Activated CD4-positive, alpha-beta T cell treated with anti-CD3 and anti-CD28 coated beads, Interleukin-2, amount 10 ng/mL, durations not matched to agents 24 days and 14 days (primary cell): Measurements from ENCODE around the gene C14orf132. TPM values are rescaled to one million over a fixed set of nuclear protein-coding genes. Genes with fewer than 3 reads are reported as not detected.
"Not testable (repeated sequence)": the region's sequence is repeated elsewhere in the genome, so short reads cannot be mapped to it uniquely, and the experiment has no call there.

Experiments used
- DNase-seq: peaks from one replicate; pipeline ENCODE4 v3.0.0; 2022
- H3K27ac Mint-ChIP-seq: one replicate; pipeline ENCODE4 v1.8.0; 2022; ENCODE audit warnings: mild to moderate bottlenecking, mixed read lengths
- H3K27me3 Mint-ChIP-seq: one replicate; pipeline ENCODE4 v1.8.0; 2022; ENCODE audit warnings: mixed read lengths
- H3K36me3 Mint-ChIP-seq: one replicate; pipeline ENCODE4 v1.8.0; 2022; ENCODE audit warnings: low read depth, mild to moderate bottlenecking, mixed read lengths
- H3K4me1 Mint-ChIP-seq: one replicate; pipeline ENCODE4 v1.8.0; 2021; ENCODE audit warnings: mixed read lengths
- H3K4me3 Mint-ChIP-seq: one replicate; pipeline ENCODE4 v1.8.0; 2022; ENCODE audit warnings: mild to moderate bottlenecking, moderate library complexity, mixed read lengths
- H3K9me3 Mint-ChIP-seq: one replicate; pipeline ENCODE4 v1.8.0; 2021; ENCODE audit warnings: mixed read lengths
- intact Hi-C: fragments of 100-400 bp; cut with micrococcal nuclease; formaldehyde crosslinking; loops from one replicate; pipeline ENCODE4 v1.15.1; 2023
- total RNA-seq: library from RNA; stranded (reverse); gene quantifications from 2 replicates; pipeline ENCODE4 v1.2.3, GENCODE V29; 2022

C14orf132 gene
- total RNA-seq, 1 donor from 2014 or later, result 0.47 TPM

DNA sequence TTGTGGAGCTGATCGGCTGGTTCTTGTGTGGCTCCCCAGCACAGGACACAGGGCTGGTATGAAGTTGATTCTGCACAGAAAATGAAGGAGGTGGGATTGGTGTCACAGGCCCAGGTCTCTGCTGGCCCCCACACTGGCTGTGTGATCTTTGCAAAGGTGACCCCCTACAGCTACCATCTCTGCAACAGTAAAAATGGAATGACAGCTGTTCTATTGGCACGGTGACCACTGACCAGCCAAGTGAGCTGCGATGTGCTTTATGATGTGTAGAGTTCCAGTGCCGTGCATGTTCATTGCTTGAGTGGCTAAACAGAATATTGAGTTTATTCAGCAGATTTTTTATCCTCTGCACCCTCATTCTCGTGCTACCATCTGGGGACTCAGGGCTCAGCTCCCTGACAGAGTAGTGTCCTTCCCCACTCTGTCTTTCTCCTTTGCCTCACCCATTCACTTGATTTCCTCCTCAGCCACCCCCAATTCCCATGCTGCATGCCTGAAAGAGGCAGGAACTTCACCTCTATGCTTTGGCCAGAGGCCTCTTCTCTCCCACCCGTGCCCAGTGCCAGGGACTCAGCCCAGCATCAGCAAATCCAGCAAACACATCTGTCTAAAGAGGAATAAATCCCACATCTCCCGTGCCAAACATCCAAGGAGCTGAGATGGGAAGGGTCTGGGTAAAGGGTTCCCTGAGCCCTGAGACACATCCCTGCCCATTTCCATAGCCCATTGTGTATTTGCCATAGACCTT, 21.2 kb downstream of the C14orf132 start:
- H3K4me3 Mint-ChIP-seq, result no peak overlapping the region
- no peak for DNase-seq
- H3K9me3 Mint-ChIP-seq, result no peaks in the 10 kb centered on the region
- intact Hi-C loops, result no loop called here
- no peak overlapping the region for H3K27ac Mint-ChIP-seq
- H3K4me1 Mint-ChIP-seq, result no peaks in the 10 kb centered on the region
- no peaks in the 10 kb centered on the region for H3K27me3 Mint-ChIP-seq
- H3K36me3 Mint-ChIP-seq, result no peaks in the 10 kb centered on the region

DNA sequence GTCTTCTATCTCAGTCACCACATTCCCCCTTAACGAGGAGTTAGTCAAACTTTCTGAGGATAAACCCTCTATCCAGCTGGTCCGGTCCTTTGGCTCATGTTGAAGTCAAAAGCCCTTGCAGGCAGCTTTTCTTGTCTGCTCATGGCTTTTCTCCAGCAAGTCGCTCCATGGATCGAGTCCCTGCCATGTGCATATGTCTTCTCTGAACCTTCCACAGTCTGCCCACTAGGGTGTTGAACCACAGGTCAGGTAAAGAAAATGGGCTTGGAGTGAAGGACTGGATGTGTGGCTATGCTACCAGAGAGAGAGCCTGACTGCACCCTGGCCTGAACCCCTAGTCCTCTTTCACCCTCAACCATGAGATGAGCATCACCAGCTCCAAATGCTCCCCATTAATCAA, 22.8 kb downstream of the C14orf132 start:
- no peak for DNase-seq
- H3K27ac Mint-ChIP-seq, result no peak overlapping the region
- H3K27me3 Mint-ChIP-seq, result no peaks in the 10 kb centered on the region
- H3K4me3 Mint-ChIP-seq, result no peak overlapping the region
- no peaks in the 10 kb centered on the region for H3K9me3 Mint-ChIP-seq
- intact Hi-C loops, result no loop called here
- H3K36me3 Mint-ChIP-seq, result no peaks in the 10 kb centered on the region
- no peaks in the 10 kb centered on the region for H3K4me1 Mint-ChIP-seq

DNA sequence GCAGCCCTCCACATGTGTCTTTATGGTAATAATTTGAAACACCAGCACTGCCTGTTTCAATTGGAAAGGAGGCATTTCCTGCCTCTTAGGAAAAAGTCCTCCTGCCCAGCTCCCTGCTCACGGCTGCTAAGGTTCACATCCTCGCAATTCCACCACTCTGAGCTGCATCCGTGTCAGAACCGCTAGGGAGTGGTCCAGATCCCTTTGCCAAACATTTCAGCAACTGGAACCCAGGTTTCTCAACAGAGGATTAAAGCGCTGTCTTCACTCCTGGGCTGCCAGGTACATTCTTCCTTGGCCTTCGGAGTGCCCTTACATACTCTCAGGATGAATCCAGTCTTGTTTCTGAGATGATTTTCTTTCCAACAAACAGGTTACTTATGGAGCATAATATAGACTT, 23.3 kb downstream of the C14orf132 start:
- H3K36me3 Mint-ChIP-seq, result no peaks in the 10 kb centered on the region
- no peak overlapping the region for H3K27ac Mint-ChIP-seq
- intact Hi-C loops, result no loop called here
- H3K4me3 Mint-ChIP-seq, result no peak overlapping the region
- H3K4me1 Mint-ChIP-seq, result no peaks in the 10 kb centered on the region
- H3K27me3 Mint-ChIP-seq, result no peaks in the 10 kb centered on the region
- H3K9me3 Mint-ChIP-seq, result no peaks in the 10 kb centered on the region
- no peak for DNase-seq

DNA sequence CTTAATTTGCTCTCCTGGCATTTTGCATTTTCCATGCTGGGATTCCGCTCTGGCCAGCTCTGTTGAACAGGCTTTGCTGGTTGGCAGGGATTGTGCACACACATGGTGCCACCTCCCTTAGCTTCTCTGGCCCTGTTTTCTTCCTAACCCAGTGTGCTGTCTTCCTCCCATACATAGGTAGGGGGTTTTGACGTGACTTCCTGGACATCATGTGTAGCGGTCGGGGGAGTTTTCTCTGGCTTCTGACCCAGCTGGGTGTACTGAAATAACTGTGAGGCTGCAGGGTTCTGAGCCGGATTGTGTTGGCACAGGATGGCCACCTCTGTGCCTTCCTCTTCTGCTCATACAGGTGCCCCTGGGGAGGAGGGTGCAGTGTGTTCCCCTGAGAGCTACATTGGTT, 25.7 kb downstream of the C14orf132 start:
- no peaks in the 10 kb centered on the region for H3K27me3 Mint-ChIP-seq
- intact Hi-C loops, result no loop called here
- DNase-seq, result no peak
- no peaks in the 10 kb centered on the region for H3K4me1 Mint-ChIP-seq
- no peak overlapping the region for H3K4me3 Mint-ChIP-seq
- no peaks in the 10 kb centered on the region for H3K9me3 Mint-ChIP-seq
- H3K36me3 Mint-ChIP-seq, result no peaks in the 10 kb centered on the region
- H3K27ac Mint-ChIP-seq, result no peak overlapping the region

DNA sequence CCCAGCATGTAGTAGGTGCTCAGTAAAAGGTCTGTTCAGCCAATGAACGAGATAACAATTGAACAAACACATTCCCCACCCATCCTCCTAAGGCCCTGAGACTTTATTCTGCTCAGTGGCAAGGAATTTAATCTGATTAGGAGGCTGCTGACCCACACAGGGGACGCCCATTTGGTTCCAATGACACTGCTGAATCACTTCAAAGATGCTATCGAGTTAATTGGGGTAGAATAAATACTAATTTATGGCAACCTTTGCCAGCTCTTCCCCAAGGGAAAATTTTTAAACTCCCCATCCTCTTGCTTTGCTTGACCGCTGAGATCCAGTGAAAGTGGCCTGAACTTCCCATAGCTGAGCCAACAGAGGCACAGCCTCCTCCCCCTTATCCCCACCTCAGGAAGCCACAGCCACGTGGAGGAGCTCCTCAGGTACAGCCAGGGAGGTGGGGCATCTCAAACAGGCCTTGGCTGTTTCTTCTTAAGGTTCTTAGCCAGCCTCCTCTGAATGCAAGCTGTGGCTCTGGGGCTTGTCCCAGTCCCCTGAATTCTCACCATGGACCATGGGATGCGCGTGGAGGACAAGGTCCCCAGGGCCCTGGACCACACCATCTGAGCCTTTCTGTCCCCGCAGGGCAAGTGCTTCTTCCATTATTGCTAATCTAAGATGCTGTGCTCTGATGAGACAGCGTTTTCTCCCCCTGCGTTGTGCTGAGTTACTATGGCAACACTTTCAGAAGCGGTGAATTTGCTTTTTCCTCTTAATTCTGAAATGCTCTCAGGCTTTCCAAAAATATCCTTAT, 26.7 kb downstream of the C14orf132 start:
- intact Hi-C loops, result no loop called here
- no peaks in the 10 kb centered on the region for H3K27me3 Mint-ChIP-seq
- no peak for DNase-seq
- H3K36me3 Mint-ChIP-seq, result no peaks in the 10 kb centered on the region
- H3K4me1 Mint-ChIP-seq, result no peaks in the 10 kb centered on the region
- H3K4me3 Mint-ChIP-seq, result no peak overlapping the region
- H3K9me3 Mint-ChIP-seq, result no peaks in the 10 kb centered on the region
- no peak overlapping the region for H3K27ac Mint-ChIP-seq

DNA sequence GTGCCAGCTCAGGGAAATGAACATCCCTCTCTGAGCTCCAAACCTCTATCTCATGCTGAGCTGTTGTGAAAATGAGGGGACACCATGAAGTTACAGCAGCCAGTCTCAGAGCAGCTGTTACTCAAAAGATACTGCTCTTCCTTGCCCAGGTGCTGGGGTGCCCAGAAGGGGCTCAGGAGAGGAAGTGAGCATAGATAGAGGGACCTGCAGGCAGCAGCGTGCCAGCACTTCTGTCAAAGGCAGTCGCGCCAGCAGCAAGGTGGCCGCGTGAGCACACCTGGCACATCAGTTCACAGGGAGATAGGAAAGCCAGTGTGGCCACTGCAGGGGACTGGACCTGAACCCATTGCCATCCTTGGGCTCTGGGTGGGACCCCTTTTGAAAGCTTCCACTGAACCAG, 27.8 kb downstream of the C14orf132 start:
- no peak overlapping the region for H3K4me3 Mint-ChIP-seq
- no peaks in the 10 kb centered on the region for H3K27me3 Mint-ChIP-seq
- H3K27ac Mint-ChIP-seq, result no peak overlapping the region
- no peak for DNase-seq
- no peaks in the 10 kb centered on the region for H3K9me3 Mint-ChIP-seq
- H3K4me1 Mint-ChIP-seq, result no peaks in the 10 kb centered on the region
- no peaks in the 10 kb centered on the region for H3K36me3 Mint-ChIP-seq
- intact Hi-C loops, result no loop called here

DNA sequence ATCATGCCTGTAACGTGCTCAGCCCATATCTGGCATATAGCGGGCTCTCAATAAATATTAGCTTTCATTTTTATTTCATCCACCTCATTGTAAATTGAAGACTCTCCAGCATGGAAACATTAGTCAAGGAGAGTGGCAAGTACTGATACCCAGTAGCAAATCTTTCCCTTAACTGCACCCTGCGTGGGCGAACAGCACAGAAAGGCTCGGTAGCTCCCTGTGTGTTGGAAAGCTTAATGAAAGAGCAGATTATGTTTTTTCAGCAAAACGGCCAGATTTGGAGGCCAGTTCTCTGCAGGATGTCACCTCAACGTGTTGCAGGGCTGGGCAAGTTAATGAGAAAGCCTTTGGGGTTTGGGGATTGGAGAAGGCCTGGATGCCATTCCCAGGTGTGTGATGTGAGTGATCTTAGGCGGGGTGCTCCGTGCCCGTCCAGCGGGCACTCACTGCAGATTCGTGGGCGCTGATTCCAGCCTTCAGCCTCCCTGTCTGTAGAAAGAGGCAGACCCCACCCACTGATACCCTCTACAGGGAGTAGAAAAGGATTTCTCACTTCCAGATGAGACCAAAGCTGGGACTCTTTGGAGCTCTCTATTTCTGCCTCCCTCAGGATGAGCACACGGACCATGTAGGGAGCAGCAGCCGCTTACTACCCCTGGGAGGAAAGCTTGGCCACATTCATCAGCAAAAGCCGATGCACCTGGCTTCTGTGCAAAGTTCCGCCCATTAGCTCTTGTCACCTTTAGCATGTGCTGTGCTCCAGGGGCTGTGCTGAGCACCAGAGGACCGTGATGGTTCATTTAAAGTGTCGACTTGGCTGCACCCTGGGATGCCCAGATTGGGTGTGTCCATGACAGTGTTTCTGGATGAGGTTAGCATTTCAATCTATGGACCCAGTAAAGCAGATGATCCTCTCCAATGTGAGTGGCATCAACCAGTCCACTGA, 29.1 kb downstream of the C14orf132 start:
- intact Hi-C loops, result no loop called here
- DNase-seq, result no peak
- no peak overlapping the region for H3K27ac Mint-ChIP-seq
- no peaks in the 10 kb centered on the region for H3K27me3 Mint-ChIP-seq
- no peaks in the 10 kb centered on the region for H3K9me3 Mint-ChIP-seq
- no peaks in the 10 kb centered on the region for H3K36me3 Mint-ChIP-seq
- H3K4me1 Mint-ChIP-seq, result no peaks in the 10 kb centered on the region
- H3K4me3 Mint-ChIP-seq, result no peak overlapping the region

DNA sequence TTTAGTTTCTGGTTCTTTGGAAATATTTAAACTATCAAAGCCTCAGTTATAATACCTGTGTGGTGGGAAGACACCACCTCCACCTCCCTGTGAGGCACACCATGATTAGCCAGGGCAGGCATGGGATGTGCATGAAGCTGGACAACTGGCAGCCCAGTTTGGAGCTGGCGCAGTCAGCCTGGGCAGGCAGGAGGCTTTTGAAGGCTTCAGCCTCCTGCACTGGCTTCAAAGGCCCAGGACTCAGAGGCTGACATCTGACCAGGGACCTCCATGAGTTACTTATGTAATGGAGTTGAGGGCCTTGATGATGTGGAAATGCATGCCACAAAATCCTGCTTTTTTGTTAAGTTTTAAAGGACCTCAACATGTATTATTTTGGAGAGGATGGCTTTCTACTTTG, 30.3 kb downstream of the C14orf132 start:
- Mint-ChIP-seq H3K36me3 (no peaks in the 10 kb centered on the region), H3K27ac (no peak overlapping the region), H3K4me3 (no peak overlapping the region), H3K9me3 (no peaks in the 10 kb centered on the region), H3K27me3 (peaks cover 4% of the 10 kb centered on the region), H3K4me1 (no peaks in the 10 kb centered on the region)
- no peak for DNase-seq
- intact Hi-C loops, result no loop called here

DNA sequence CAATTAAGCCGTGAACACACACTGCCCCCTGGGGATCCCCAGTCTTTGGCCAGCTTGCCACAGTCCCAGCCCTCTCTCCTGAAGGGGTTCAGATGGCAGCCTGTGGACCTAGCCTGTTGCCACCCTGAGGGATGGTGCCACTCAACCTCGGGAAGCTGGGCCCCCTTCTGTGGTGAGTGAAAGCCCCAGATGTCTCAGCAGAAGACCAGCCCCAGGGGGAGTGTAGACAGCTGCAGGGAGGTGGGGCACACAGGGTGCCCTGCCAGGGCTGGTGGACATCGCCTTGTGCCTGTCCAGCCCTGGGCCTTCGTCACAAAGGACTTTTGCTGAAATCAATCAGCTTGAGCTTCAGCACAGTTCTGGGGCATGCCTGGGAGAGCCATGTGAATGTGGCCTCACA, 32.4 kb downstream of the C14orf132 start:
- Mint-ChIP-seq H3K27ac (no peak overlapping the region), H3K4me3 (no peak overlapping the region), H3K4me1 (no peaks in the 10 kb centered on the region), H3K36me3 (no peaks in the 10 kb centered on the region), H3K27me3 (peaks cover 6% of the 10 kb centered on the region), H3K9me3 (no peaks in the 10 kb centered on the region)
- intact Hi-C loops, result no loop called here
- DNase-seq, result no peak

DNA sequence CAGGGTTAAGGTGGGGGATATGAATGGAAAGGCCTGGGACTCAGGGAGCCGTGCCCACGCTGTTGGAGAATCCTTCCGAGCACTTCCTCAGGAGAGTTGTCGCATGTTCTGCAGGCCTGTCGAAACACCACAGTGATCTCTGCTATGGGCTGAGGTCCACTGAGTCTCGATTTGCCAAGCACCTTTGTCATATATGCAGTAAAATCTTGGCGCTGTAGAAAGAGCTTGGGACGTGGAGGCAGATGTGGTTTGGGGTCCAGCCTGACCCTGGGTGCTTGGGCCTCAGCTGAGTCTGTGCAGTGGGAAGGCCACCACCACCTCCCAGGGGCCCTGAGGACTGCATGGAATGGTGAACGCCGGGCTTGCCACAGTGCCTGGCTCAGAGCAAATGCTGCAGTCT, 32.9 kb downstream of the C14orf132 start:
- intact Hi-C loops, result no loop called here
- Mint-ChIP-seq H3K36me3 (no peaks in the 10 kb centered on the region), H3K4me1 (no peaks in the 10 kb centered on the region), H3K27me3 (peaks cover 6% of the 10 kb centered on the region), H3K4me3 (no peak overlapping the region), H3K9me3 (no peaks in the 10 kb centered on the region), H3K27ac (no peak overlapping the region)
- no peak for DNase-seq

DNA sequence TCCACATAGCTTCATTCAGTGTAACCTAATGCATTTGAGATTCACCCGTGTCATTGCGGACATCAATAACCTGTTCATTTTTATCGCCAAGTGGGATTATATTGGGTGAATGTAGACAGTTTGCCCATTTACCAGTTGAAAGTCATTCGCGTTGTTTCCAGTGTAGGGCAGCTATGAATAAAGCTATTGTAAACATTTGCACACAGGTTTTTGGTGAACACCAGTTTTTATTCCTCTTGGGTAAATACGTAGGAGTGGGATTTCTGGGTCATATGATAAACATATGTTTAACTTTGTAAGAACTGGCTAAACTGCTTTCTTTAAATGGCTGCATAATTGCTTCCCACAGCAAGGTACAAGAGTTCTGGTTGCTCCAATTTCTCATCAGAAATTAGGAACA, 33.6 kb downstream of the C14orf132 start:
- Mint-ChIP-seq H3K36me3 (no peaks in the 10 kb centered on the region), H3K9me3 (no peaks in the 10 kb centered on the region), H3K27me3 (peaks cover 6% of the 10 kb centered on the region), H3K4me3 (no peak overlapping the region), H3K4me1 (no peaks in the 10 kb centered on the region), H3K27ac (no peak overlapping the region)
- DNase-seq, result no peak
- intact Hi-C loops, result no loop called here

DNA sequence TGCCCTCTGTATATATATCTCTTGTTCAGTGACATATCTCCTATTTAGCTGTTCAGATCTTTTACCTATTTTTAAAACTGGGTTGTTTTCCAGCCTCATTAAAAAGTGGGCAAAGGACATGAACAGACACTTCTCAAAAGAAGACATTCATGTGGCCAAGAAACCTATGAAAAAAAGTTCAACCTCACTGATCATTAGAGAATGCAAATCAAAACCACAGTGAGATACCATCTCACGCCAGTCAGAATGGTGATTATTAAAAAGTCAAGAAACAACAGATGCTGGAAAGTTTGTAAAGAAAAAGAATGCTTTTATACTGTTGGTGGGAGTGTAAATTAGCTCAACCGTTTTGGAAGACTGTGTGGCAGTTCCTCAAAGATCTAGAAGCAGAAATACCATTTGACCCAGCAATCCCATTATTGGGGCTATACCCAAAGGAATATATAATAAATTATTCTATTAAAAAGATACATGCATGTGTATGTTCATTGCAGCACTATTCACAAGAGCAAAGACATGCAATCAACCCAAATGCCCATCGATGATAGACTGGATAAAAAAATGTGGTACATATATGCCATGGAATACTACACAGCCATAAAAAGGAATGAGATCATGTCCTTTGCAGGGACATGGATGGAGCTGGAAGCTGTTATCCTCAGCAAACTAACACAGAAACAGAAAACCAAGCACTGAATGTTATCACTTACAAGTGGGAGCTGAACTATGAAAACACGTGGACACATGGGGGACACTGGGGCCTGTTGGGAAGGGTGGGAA, 34.3 kb downstream of the C14orf132 start:
- H3K4me1 Mint-ChIP-seq, H3K27me3 Mint-ChIP-seq, H3K4me3 Mint-ChIP-seq, H3K36me3 Mint-ChIP-seq, intact Hi-C loops, H3K27ac Mint-ChIP-seq, DNase-seq, H3K9me3 Mint-ChIP-seq: not testable (repeated sequence)

DNA sequence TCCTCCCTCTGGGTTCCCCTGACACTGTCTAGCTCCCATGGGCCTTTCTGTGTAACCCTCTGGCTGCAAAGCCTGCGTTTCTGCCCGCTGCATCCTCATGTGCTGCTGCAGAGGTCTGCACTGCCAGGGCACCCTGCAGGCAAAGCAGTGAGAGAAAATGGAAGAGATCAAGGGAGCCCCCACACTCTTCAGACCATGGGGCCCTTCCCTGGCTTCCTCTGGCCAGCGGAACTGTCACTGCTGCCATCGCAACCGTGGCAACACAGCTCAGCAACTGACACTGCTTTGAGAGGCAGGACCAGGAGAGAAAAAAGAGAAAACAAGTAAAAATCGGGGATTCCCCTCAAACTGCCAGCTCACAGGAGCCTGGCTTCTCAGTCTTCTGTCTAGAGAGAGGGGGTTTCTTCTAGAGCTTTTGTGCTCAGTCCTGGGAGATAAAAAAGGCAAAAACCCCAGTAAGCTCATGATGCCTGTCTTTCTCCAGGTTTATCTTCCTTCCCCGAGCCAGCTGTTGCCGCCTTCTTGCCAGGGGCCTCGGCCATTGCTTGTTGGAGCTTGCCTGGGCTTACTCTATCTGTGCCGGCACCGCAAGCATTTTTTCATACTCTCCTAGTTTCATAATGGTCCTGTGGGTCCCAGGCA, 38.9 kb downstream of the C14orf132 start:
- intact Hi-C loops, result no loop called here
- no peak overlapping the region for H3K4me3 Mint-ChIP-seq
- H3K4me1 Mint-ChIP-seq, result no peaks in the 10 kb centered on the region
- no peaks in the 10 kb centered on the region for H3K9me3 Mint-ChIP-seq
- H3K27me3 Mint-ChIP-seq, result peaks cover 6% of the 10 kb centered on the region
- no peaks in the 10 kb centered on the region for H3K36me3 Mint-ChIP-seq
- DNase-seq, result no peak
- no peak overlapping the region for H3K27ac Mint-ChIP-seq
